ENCODE measurements around the gene SLC28A1. TPM values are rescaled to one million over a fixed set of nuclear protein-coding genes. Genes with fewer than 3 reads are reported as not detected.

Gene SLC28A1
- polyA plus RNA-seq, 3 donors = 6.4 to 10.7 (median 7.7) TPM

GRCh38 chr15:84992157-84992944 lies 107.9 kb downstream of the SLC28A1 start:
- DNase-seq = no peak

Other genes starting within 250 kb of the SLC28A1 start
- 10 to 100 TPM; 36.4 to 60.0 (median 56.1) TPM for gene WDR73, start 230.4 kb upstream of the SLC28A1 start, polyA plus RNA-seq (ENCODE audit: insufficient read length in 3 of 3)
- gene NMB, start 226.5 kb upstream of the SLC28A1 start, polyA plus RNA-seq (ENCODE audit: insufficient read length in 3 of 3) = 1 to 10 TPM; 4.6 to 7.5 (median 7.1) TPM
- gene SEC11A, start 168.5 kb upstream of the SLC28A1 start, polyA plus RNA-seq (ENCODE audit: insufficient read length in 3 of 3) = 100 to 1,000 TPM; 227 to 264 (median 254) TPM
- 10 to 100 TPM; 32.4 to 39.5 (median 33.9) TPM for gene ZNF592, start 136.1 kb upstream of the SLC28A1 start, polyA plus RNA-seq (ENCODE audit: insufficient read length in 3 of 3)
- gene ALPK3, start 67.3 kb upstream of the SLC28A1 start, polyA plus RNA-seq (ENCODE audit: insufficient read length in 3 of 3) = 10 to 100 TPM; 14.8 to 27.2 (median 23.8) TPM
- 10 to 100 TPM; 33.8 to 74.1 (median 63.4) TPM for gene PDE8A, start 97.2 kb downstream of the SLC28A1 start, polyA plus RNA-seq (ENCODE audit: insufficient read length in 3 of 3)